Mesenteric fat pad (tissue), 1 donor: ENCODE data around the gene LSM11. TPM values are rescaled to one million over a fixed set of nuclear protein-coding genes. Genes with fewer than 3 reads are reported as not detected.
"Not testable (repeated sequence)": the region's sequence is repeated elsewhere in the genome, so short reads cannot be mapped to it uniquely, and the experiment has no call there.

Experiments used
- DNase-seq: peaks from one replicate; pipeline ENCODE4 v3.0.0-alpha.2; 2020; ENCODE audit warnings: low spot score
- long read RNA-seq: library from polyadenylated mRNA; unstranded; transcript quantifications from one replicate; pipeline ENCODE4 v2.0.0, GENCODE V29; 2020
- total RNA-seq: library from RNA; stranded (reverse); fragmentation: NEBNext Ultra II Directional; extraction: Animal tissue kit (Norgen Biotek cat#: 25700); gene quantifications from one replicate; pipeline ENCODE4 v1.2.1, GENCODE V29; 2021
- donor health status: DM: yes; HTN: yes; CAD: no.

Gene LSM11
- 2.1 TPM for total RNA-seq
- long read RNA-seq, partial matches to known transcripts, result 1 of 1 reads
- long read RNA-seq, other reads (novel, unspliced or antisense), result 0 of 1 reads

DNA sequence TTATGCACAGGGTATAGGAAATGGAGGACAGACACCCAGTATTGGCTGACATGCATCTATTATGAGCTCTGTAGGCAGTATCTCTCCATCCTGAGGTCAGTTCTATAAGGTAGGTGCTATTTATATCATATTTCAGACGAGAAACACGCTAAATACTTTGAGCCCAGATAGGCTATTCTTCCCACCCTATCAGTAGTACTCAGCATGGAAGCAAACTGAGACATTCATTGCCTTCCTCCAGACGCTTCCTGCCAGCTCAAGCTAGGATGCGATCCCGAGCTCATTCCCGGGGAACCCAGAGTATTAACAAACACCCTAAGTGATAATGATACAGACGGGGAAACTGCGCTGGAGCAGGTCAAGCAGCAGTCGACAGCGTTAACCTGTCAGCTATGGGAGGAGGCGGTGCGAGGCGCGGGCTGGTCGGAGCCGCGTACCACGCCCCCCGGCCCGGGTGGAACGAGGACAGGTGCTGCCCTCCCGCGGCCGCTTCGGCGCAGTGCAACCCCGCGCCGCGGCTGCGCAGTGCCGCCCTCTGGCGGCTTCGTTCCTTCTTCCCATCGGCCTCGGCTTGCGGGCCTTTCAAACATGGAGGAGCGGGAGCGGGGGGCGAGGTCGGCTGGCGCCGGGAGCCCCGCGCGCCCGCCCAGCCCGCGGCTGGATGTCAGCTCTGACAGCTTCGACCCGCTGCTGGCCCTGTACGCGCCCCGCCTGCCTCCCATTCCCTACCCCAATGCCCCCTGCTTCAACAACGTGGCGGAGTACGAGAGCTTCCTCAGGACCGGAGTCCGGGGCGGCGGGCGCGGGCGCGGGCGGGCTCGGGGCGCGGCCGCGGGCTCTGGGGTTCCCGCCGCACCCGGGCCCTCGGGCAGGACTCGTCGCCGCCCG, at the start of gene LSM11:
LSM11 (plus strand) TSS at position 550 of the 888 bp plus-strand sequence; CDS start at position 589, 39 bp downstream.
- peak; percentile 97 for DNase-seq

DNA sequence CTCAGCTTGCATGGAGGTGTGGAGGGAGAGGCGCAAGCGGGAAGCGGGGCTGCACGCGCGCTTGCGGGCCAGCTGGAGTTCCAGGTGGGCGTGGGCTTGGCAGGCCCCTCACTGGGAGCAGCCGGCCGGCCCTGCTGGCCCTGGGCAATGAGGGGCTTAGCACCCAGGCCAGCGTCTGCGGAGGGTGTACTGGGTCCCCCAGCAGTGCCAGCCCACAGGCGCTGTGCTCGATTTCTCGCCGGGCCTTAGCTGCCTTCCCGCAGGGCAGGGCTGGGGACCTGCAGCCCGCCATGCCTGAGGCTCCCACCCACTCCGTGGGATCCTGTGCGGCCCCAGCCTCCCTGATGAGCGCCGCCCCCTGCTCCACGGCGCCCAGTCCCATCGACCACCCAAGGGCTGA, 49.7 kb upstream of the LSM11 start:
- DNase-seq, result not testable (repeated sequence)

DNA sequence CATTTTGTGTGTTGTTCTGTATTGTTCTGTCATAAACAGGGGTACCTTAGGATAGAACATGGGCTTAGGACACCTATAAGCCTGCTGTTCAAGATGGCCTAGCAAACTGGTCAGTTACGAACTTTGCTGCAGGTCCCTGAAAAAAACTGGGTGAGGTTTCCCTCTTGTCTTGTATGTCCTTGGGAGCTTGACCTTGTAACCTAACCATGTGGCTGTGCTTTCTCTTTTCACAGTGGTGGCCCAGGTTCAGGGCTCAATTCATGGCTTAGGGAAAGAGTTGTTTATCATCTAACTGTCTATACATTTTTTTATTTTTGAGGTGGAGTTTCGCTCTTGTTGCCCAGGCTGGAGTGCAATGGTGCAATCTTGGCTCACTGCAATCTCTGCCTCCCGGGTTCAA, 47.4 kb upstream of the LSM11 start:
- not testable (repeated sequence) for DNase-seq

DNA sequence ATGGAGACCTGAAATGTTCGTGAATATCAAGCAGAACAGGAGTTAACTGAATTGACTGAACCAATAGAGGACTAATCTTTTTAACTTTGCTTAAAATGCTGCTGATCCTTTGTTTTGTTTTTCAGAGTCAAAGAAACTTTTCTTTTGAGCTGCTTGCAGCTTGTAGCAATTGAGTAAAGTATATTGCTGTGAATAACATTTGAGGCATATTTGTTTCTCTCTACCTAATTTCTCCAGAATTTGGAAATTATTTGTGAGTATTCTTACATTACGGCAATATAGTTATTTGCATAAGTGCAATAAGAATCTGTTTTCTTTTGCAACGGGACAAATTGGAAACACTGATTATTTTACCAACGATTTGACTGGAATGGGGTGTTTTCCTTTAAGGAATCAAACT, 44.8 kb upstream of the LSM11 start:
- not testable (repeated sequence) for DNase-seq

DNA sequence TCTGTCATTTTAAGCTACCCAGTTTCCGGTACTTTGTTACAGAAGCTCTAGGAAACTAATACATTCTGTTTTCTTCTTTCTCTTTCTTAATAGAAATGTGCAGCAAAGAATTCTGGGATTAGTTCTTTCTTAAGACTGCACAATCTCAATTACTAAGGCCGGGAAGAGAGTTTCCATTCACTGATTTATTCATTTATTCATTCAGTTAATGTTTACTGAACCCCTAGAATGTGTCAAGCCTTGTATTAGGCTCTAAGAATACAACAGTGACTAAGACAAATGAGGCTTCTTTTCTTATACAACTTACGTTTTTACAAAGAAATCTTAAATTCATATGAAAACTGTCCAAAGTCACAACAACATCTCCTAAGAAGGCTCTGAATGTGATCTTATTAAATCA, 39.8 kb upstream of the LSM11 start:
- DNase-seq, result no peak

DNA sequence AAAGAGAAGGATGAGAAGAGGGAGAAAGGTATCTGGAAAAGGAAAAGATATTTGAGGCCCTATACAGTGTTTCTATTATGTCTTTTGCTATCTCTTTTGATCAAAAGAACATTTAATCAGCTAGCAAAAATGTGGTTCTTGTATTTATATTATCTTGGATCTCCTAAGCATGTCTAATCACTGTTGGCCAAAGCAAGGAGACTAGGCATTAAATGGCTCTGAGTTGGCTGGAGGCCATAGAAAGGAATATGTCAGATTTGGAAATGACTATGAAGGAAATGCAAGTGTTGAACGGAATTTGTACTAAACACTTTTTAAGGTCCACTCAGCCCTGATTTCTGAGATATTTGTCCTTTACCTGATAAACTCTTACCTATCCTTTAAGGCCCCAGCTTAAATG, 34.6 kb upstream of the LSM11 start:
- no peak for DNase-seq

DNA sequence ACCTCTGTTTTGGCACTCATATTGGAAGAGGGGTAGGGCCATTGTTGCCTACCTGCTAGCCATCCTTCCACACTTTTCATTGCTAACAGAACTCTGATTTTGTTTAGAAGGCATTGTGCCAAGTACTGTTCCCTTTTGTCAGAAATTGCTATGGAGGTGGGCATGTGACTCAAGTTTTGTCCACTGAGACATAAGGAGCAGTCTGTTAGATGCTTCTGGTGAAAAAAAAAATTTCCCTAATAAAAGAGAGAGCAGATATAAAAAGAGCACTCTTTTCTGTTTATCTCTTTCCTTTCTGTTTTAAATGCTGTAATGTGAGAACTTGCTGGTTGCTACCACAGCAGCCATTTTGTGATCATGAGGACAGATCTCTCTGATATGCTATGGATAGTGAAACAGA, 34.2 kb upstream of the LSM11 start:
- no peak for DNase-seq

DNA sequence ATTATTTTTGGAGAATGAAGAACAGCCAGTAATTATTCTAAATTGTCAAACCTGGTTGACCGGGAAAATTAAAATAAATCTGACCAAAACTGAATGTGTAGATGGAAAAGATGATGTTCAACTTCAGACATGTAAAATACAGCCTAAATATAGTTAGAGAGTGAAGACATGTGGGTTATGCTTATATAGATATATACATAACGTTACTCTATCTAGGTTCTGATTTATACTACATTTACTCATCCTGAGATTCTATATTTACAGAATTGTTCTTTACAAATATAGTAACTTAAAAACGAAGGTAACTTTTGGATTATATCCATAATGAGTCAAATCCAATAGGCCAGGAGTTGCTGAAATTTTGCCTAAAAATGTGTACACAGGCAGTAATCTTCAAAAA, 33.1 kb upstream of the LSM11 start:
- DNase-seq, result no peak

DNA sequence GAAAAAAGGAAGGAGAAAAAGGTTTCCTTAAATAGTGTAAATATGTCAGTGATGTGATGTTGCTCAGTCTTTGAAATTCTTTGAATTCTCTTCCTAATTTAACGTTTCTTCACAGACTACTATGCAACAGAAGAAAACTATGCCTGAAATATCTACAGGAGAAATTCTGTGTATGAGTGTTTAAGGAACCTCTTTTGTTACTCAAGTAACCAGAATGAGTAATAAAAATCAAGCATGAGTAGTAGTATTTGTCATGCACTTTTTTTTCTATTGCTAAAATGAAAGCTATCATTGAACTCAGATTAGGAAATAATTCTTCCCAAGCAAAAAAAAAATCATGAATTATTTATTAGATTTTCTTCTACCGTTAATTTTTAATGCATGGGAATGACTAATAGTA, 32.6 kb upstream of the LSM11 start:
- no peak for DNase-seq

DNA sequence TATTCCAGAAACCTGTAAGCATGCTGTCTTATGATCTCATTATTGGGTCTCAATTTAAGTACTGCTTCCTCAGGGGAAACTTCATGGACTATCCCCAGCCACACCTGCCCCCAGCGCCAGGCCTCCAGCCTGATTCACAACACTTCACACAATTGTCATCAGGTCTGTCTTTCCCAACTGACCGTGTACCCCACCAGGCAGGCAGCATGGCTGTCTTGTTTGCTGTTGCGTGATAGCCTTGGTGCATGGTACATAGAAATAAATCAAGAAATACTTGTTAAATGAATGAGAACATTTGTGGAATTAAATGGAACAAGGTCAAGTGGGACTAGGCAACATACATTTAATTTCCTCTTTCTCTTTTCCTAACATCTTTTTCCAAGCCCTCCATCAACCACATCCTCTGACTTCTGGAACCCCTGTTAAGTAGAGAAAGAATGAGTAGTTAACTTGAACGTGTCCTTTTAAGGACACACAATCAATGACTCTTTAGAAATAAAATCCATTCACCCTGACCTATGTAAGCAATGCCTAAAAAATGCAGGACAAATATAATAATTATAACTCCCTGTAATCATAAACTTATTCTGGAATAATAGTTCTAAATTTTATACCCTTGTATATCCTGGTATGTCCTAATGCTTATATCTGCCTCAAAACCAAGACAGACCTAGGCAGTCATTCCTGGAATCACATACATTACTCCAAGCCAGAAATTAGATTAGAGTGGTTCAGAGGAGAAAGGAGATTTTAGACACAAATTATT, 29.5 kb upstream of the LSM11 start:
- DNase-seq, result no peak

DNA sequence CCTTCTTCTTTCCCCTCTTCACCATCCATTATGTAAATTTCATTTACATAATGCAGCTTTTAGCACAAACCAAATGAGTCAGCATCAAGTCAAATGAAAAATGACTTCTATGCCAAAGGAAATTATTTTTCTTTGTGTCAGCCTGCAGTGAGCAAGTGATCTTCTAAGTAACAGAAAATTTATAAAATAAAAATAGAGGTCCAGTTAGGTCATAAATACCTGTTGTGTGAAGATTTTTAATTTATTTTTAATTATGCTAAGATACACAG, 29.0 kb upstream of the LSM11 start:
- DNase-seq, result no peak

DNA sequence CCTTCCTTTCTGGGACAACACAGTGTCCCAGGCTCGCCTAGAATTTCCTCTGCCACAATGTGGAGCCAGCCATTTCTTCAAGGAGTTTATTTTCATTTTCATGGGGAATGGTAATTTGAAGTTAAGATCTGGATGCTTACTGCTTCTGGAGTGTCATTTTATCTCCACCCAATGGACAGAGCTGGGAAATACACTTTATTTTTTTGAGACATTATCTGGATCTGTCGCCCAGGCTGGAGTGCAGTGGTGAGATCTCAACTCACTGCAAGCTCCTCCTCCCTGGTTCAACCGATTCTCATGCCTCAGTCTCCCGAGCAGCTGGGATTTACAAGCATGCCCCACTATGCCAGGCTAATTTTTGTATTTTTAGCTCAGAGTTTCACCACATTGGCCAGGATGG, 25.0 kb upstream of the LSM11 start:
- DNase-seq, result no peak

DNA sequence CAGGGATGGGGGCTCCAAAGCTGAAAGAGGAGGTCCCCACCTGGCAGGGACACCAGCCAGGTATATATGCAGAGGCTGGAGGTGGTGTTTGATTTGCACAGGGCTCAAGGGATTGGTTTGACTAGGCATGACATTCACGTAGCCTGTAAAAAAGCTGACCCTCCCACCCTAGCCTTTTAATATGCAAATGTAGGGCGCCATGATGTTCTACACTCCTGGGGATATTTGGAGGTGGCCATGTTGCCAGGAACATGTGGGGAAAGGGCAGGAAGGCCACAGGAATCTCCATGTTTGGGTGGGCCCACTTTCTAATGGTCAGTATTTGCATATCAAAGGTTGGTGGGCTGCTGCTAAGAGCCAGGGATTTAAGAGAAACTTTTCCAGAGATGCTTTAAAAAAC, 24.3 kb upstream of the LSM11 start:
- DNase-seq, result no peak

DNA sequence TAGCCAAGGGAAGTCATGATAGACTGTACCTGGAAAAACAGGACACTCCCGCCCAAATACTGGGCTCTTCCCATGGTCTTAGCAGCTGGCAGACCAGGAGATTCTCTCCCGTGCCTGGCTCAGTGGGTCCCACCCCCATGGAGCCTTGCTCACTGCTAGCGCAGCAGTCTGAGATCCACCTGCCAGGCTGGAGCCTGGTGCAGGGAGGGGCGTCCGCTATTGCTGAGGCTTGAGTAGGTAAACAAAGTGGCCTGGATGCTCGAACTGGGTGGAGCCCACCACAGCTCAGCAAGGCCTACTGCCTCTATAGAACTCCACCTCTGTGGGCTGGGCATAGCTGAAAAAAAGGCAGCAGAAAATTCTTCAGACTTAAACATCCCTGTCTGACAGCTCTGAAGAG, 22.4 kb upstream of the LSM11 start:
- DNase-seq, result no peak

DNA sequence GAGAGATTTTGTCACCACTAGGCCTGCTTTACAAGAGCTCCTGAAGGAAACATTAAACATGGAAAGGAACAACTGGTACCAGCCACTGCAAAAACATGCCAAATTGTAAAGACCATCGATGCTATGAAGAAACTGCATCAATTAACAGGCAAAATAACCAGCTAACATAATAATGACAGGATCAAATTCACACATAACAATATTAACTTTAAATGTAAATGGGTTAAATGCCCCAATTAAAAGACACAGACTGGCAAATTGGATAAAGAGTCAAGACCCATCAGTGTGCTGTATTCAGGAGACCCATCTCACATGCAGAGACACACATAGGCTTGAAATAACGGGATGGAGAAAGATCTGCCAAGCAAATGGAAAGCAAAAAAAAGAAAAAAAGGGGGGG, 20.6 kb upstream of the LSM11 start:
- DNase-seq, result not testable (repeated sequence)

DNA sequence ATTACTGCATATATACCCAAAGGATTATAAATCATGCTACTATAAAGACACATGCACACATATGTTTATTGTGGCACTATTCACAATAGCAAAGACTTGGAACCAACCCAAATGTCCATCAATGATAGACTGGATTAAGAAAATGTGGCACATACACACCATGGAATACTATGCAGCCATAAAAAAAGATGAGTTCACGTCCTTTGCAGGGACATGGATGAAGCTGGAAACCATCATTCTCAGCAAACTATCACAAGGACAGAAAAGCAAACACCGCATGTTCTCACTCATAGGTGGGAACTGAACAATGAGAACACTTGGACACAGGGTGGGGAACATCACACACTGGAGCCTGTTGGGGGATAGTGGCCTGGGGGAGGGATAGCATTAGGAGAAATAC, 16.9 kb upstream of the LSM11 start:
- DNase-seq, result not testable (repeated sequence)

DNA sequence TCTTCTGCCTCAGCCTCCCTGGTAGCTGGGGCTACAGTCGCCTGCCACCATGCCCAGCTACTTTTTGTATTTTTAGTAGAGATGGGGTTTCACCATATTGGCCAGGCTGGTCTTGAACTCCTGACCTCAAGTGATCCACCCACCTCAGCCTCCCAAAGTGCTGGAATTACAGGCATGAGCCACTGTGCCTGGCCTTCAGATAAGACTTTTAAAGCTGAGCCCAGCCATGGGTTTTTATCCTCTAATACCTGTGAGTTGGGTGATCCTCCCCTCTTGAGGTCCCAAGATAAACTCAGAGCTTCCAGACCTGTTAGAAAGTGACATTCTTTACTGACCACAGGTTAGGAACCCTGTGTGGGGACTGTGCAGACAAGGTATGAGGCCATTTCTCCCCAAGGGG, 15.7 kb upstream of the LSM11 start:
- DNase-seq, result not testable (repeated sequence)

DNA sequence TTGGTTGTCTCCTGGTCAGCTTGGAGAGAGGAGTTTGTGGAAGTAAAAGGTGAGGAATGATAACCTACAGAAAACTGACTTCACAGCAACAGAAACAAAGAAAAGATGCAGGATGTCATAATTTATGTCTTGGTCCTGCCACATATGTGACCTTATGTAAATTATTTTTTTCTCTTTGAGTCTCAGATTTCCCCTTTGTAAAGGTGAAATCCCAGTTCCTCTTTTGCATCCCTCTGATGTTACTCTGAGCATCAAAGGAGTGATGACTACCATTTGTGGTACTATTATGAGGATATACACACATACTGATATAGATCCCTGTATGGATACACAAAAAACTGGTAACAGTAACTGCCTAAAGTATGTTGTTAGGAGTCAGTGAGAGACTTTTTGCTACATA, 13.7 kb upstream of the LSM11 start:
- no peak for DNase-seq

DNA sequence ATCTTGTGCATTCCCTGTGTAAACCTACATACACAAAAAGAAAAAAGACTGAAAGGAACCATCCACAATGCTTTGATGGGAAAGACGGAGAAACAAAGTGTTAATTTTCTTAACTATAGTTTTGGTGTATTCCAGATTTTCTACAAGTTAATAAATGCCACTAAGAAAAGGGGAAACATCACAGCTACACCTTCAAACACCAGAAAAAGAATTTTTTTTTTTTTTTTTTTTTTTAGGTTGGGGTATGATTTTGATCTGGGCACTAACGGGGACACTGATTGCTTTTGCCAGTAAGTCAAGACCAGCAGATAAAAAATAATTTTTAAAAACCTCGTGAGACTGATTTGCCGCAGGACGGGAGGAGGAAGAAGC, 12.6 kb upstream of the LSM11 start:
- DNase-seq, result no peak

DNA sequence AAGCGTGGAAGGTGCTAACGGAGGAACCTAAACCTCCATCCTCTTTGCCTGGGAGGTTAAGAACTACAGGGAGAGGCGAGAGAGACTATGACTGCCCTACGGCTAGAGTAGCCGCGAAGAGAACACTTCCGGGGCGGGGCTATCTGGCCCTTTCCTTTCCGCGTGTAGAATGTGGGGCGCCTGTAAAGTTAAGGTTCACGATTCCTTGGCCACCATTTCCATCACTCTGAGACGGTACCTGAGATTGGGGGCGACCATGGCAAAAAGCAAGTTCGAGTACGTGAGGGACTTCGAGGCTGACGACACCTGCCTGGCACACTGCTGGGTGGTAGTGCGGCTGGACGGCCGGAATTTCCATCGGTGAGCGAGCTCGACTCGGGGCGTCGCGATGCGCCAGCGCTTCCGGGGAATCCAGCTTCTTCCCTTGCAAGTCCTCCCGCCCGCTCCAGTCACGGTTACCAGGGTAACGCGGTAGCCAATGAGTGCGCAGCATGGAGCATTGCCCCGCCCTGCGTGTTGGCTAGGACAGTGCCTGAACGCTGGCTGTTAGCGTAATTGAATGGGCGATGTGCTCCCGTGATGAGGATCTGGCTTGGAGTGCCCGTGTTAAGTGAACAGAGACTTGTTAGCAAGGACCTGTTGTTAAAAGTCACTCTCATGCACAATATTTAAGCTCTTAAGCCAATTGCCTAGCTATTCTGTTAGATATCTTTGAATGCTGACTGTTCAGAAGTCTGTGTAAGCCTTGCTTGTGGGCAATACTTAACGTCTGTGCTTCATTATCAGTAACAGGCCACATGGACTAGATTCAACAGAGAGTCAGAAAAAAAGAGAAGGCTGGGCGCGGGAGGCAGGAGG, 12.0 kb upstream of the LSM11 start, which contains the start of gene THG1L:
THG1L (plus strand) TSS at position 149 of the 858 bp plus-strand sequence; CDS start at position 170, 21 bp downstream.
- peak; percentile 99 for DNase-seq

DNA sequence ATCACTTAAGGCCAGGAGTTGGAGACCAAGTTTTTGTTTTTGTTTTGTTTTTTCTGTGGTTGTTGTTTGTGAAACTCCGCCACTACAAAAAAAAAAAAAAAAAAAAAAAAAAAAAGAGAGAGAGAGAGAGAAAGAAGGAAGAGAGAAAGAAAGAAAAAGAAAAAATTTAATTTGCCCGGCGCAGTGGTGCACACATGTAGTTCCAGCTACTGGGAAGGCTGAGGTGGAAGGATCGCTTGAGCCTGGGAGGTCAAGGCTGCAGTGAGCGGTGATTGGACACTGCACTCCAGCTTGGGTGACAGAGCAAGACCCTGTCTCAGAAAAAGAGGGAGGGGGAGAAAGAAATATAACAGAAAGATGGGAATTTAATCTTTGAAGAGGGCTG, 11.4 kb upstream of the LSM11 start:
- DNase-seq, result no peak
